H1 (cell line): ENCODE data around the gene FAM240A.

ENCODE experiments used
- EP300 ChIP-seq, 2 experiments: IDR thresholded peaks; 1 replicate in 1 of 2; 2 replicates in 1 of 2; pipeline ENCODE4 v1.6.1; 2011 to 2012; ENCODE audit warnings: low read depth in 2 of 2, low read length in 2 of 2, mild to moderate bottlenecking in 2 of 2, borderline replicate concordance in 1 of 2, inconsistent platforms in 1 of 2, moderate library complexity in 1 of 2
- JUND ChIP-seq: IDR thresholded peaks from 2 replicates; pipeline ENCODE4 v1.6.1; 2011; ENCODE audit warnings: mild to moderate bottlenecking, improper control_type of control experiment, low read length
- PHF8 ChIP-seq: fragments of 200-600 bp; sonication (generic); conservative IDR thresholded peaks from 2 replicates; pipeline ENCODE4 v1.7.1; 2012; ENCODE audit warnings: low read depth, mild to moderate bottlenecking, inconsistent platforms, low read length, moderate library complexity
- POLR2A ChIP-seq, 2 experiments: IDR thresholded peaks; 1 replicate in 1 of 2; 2 replicates in 1 of 2; pipeline ENCODE4 v1.6.1; 2011; ENCODE audit warnings: low read depth in 2 of 2, low read length in 2 of 2, mild to moderate bottlenecking in 2 of 2; ENCODE audit errors: control extremely low read depth in 1 of 2
- POLR2AphosphoS5 ChIP-seq: IDR thresholded peaks from 2 replicates; pipeline ENCODE4 v1.6.1; 2011; ENCODE audit warnings: low read depth, low read length
- RAD21 ChIP-seq, 2 experiments: IDR thresholded peaks in 1 of 2; conservative IDR thresholded peaks in 1 of 2; 2 replicates each; pipeline ENCODE4 v1.6.1; 2011; ENCODE audit warnings: low read depth in 2 of 2, low read length in 2 of 2, improper control_type of control experiment in 1 of 2, inconsistent platforms in 1 of 2, mild to moderate bottlenecking in 1 of 2, moderate library complexity in 1 of 2
- SIN3A ChIP-seq, 2 experiments: IDR thresholded peaks in 1 of 2; conservative IDR thresholded peaks in 1 of 2; 2 replicates each; pipeline ENCODE4 v1.6.1; 2011 to 2012; ENCODE audit warnings: low read length in 2 of 2, improper control_type of control experiment in 1 of 2, low read depth in 1 of 2, mild to moderate bottlenecking in 1 of 2
- TF ChIP-seq, protein P1 (sequence below), 3 experiments: IDR thresholded peaks; 1 replicate in 2 of 3; 2 replicates in 1 of 3; pipeline versions ENCODE4 v1.5.1 to v1.6.1; 2011; ENCODE audit warnings: low read length in 3 of 3, mild to moderate bottlenecking in 3 of 3, inconsistent platforms in 2 of 3, low read depth in 1 of 3, moderate library complexity in 1 of 3; ENCODE audit not compliant: insufficient read depth in 1 of 3; ENCODE audit errors: control extremely low read depth in 1 of 3

DNA sequence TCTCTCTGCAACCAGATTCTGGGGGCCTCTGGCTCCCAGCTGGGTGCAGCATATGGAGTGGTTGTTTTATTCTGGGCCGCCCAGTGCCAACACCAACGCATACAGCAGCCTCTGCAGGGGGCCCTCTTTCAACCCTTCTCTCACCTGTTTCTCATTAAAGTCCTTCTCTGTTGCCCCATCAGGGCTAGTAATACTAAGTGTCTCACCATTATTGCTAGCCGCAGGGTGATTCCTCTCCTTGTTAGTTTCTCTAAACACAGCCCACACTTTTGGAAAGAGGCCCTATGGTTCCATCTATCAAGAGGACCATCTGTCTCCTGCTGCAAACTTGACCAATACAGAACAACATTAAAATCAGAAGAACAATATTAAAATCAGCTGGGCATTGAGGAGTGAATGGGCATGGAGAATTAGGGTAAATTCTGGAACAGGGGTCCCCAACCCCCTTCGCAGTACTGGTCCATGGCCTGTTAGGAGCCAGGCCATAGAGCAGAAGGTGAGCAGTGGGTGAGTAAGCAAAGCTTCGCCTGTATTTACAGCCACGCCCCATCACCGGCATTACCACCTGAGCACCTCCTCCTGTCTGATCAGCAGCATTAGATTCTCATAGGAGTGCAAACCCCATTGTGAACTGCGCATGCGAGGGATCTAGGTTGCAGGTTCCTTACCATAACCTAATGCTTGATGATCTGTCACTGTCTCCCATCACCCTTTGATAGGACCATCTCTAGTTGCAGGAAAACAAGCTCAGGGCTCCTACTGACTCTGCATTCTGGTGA, 44.6 kb downstream of the FAM240A start:
- TF ChIP-seq EP300 (IDR thresholded peaks at IDR 0.05; ENCODE audit: borderline replicate concordance in 1 of 2, low read depth in 2 of 2, low read length in 2 of 2) (no peak), SIN3A (conservative IDR thresholded peaks at IDR 0.05 in 1 of 2, IDR thresholded peaks at IDR 0.05 in 1 of 2; ENCODE audit: low read depth in 1 of 2, low read length in 2 of 2) (no peak), POLR2A (IDR thresholded peaks at IDR 0.05; ENCODE audit: control extremely low read depth in 1 of 2, low read depth in 2 of 2, low read length in 2 of 2) (no peak), POLR2AphosphoS5 (no peak), RAD21 (IDR thresholded peaks at IDR 0.05 in 1 of 2, conservative IDR thresholded peaks at IDR 0.05 in 1 of 2; ENCODE audit: low read depth in 2 of 2, low read length in 2 of 2) (no peak), JUND (no peak), PHF8 (no peak)
- TF ChIP-seq, protein P1, sequence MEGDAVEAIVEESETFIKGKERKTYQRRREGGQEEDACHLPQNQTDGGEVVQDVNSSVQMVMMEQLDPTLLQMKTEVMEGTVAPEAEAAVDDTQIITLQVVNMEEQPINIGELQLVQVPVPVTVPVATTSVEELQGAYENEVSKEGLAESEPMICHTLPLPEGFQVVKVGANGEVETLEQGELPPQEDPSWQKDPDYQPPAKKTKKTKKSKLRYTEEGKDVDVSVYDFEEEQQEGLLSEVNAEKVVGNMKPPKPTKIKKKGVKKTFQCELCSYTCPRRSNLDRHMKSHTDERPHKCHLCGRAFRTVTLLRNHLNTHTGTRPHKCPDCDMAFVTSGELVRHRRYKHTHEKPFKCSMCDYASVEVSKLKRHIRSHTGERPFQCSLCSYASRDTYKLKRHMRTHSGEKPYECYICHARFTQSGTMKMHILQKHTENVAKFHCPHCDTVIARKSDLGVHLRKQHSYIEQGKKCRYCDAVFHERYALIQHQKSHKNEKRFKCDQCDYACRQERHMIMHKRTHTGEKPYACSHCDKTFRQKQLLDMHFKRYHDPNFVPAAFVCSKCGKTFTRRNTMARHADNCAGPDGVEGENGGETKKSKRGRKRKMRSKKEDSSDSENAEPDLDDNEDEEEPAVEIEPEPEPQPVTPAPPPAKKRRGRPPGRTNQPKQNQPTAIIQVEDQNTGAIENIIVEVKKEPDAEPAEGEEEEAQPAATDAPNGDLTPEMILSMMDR (IDR thresholded peaks at IDR 0.05; ENCODE audit: control extremely low read depth in 1 of 3, insufficient read depth in 1 of 3, low read depth in 1 of 3, low read length in 3 of 3), result no peak
